ENCODE data around the gene MEGF11. TPM values are rescaled to one million over a fixed set of nuclear protein-coding genes. Genes with fewer than 3 reads are reported as not detected.
A peak's percentile ranks its signal among the peaks of the same experiment; 100 is the strongest.

MEGF11 gene
- total and polyA plus RNA-seq, 3 experiments from 2014 or later = not detected

GRCh38 chr15:66152650-66153049 lies 100.9 kb downstream of the MEGF11 start:
- Histone ChIP-seq H3K9me3 (ENCODE audit: low read length) (no peaks in the 10 kb centered on the region), H3K4me3 (ENCODE audit: low read length) (no peak overlapping the region), H3K4me1 (ENCODE audit: insufficient read depth, low read length) (no peaks in the 10 kb centered on the region), H3K27me3 (ENCODE audit: insufficient read depth, low read length, poor library complexity, severe bottlenecking) (no peaks in the 10 kb centered on the region), H3K27ac (ENCODE audit: low read depth, low read length) (no peak overlapping the region), H3K36me3 (ENCODE audit: insufficient read depth, low read length) (no peaks in the 10 kb centered on the region)
- H3K27me3 Mint-ChIP-seq = peaks cover 27 to 59% of the 10 kb centered on the region in 2 donors
- no peak for DNase-seq
- no peak overlapping the region for H3K4me3 Mint-ChIP-seq
- ChIA-PET CTCF (no interaction called here), POLR2A (interaction anchor here (0.5 kb wide), 1 partner anchor 17 kb away, joined by 4 read pairs; no protein-coding TSS in a partner anchor)
- H3K9me3 Mint-ChIP-seq = peaks cover 0 to 2% (median 0%) of the 10 kb centered on the region in 5 donors
- H3K36me3 Mint-ChIP-seq = peaks cover 0 to 1% (median 0%) of the 10 kb centered on the region in 3 donors
- peak overlapping the region in 1 of 8 donors; percentile 60 for H3K27ac Mint-ChIP-seq
- no peaks in the 10 kb centered on the region for H3K4me1 Mint-ChIP-seq

- H3K36me3 ChIP-seq (ENCODE audit: insufficient read depth, low read length) = no peaks in the 10 kb centered on the region
- ChIA-PET CTCF (interaction anchor here (1.4 kb wide), 1 partner anchor 14 kb away, joined by 4 read pairs; no protein-coding TSS in a partner anchor), POLR2A (no interaction called here)
- no peak overlapping the region for H3K27ac ChIP-seq (ENCODE audit: low read depth, low read length)
- no peak overlapping the region for H3K4me3 Mint-ChIP-seq
- H3K9me3 Mint-ChIP-seq = peaks cover 0 to 2% (median 0%) of the 10 kb centered on the region in 5 donors
- H3K27ac Mint-ChIP-seq = peak overlapping the region in 1 of 8 donors; percentile 47
- H3K9me3 ChIP-seq (ENCODE audit: low read length) = no peaks in the 10 kb centered on the region
- H3K4me1 ChIP-seq (ENCODE audit: insufficient read depth, low read length) = no peaks in the 10 kb centered on the region
- no peaks in the 10 kb centered on the region for H3K4me1 Mint-ChIP-seq
- no peaks in the 10 kb centered on the region for H3K27me3 ChIP-seq (ENCODE audit: insufficient read depth, low read length, poor library complexity, severe bottlenecking)
- no peak overlapping the region for H3K4me3 ChIP-seq (ENCODE audit: low read length)
- no peak for DNase-seq
- peaks cover 0 to 1% (median 0%) of the 10 kb centered on the region in 3 donors for H3K36me3 Mint-ChIP-seq
- peaks cover 25 to 57% of the 10 kb centered on the region in 2 donors for H3K27me3 Mint-ChIP-seq
Measured at GRCh38 chr15:66151809-66152208, 101.7 kb downstream of the MEGF11 start.

GRCh38 chr15:66149871-66150270 lies 103.7 kb downstream of the MEGF11 start:
- Mint-ChIP-seq H3K27ac (no peak overlapping the region), H3K4me3 (no peak overlapping the region), H3K9me3 (no peaks in the 10 kb centered on the region), H3K4me1 (no peaks in the 10 kb centered on the region), H3K36me3 (peaks cover 0 to 1% (median 0%) of the 10 kb centered on the region in 3 donors), H3K27me3 (peaks cover 22 to 42% of the 10 kb centered on the region in 2 donors)
- Histone ChIP-seq H3K36me3 (ENCODE audit: insufficient read depth, low read length) (no peaks in the 10 kb centered on the region), H3K4me3 (ENCODE audit: low read length) (no peak overlapping the region), H3K9me3 (ENCODE audit: low read length) (no peaks in the 10 kb centered on the region), H3K27ac (ENCODE audit: low read depth, low read length) (no peak overlapping the region), H3K4me1 (ENCODE audit: insufficient read depth, low read length) (no peaks in the 10 kb centered on the region), H3K27me3 (ENCODE audit: insufficient read depth, low read length, poor library complexity, severe bottlenecking) (no peaks in the 10 kb centered on the region)
- ChIA-PET POLR2A (no interaction called here), CTCF (no interaction called here)
- no peak for DNase-seq

GRCh38 chr15:66148187-66148586 lies 105.4 kb downstream of the MEGF11 start:
- Histone ChIP-seq H3K4me3 (ENCODE audit: low read length) (no peak overlapping the region), H3K36me3 (ENCODE audit: insufficient read depth, low read length) (no peaks in the 10 kb centered on the region), H3K27ac (ENCODE audit: low read depth, low read length) (no peak overlapping the region), H3K4me1 (ENCODE audit: insufficient read depth, low read length) (no peaks in the 10 kb centered on the region), H3K27me3 (ENCODE audit: insufficient read depth, low read length, poor library complexity, severe bottlenecking) (no peaks in the 10 kb centered on the region), H3K9me3 (ENCODE audit: low read length) (no peaks in the 10 kb centered on the region)
- Mint-ChIP-seq H3K27ac (no peak overlapping the region), H3K4me3 (no peak overlapping the region), H3K9me3 (no peaks in the 10 kb centered on the region), H3K27me3 (peaks cover 16 to 37% of the 10 kb centered on the region in 2 donors), H3K36me3 (peaks cover 0 to 1% (median 0%) of the 10 kb centered on the region in 3 donors), H3K4me1 (no peaks in the 10 kb centered on the region)
- ChIA-PET POLR2A (no interaction called here), CTCF (no interaction called here)
- DNase-seq = no peak

- DNase-seq = no peak
- Histone ChIP-seq H3K4me3 (ENCODE audit: low read length) (no peak overlapping the region), H3K27ac (ENCODE audit: low read depth, low read length) (no peak overlapping the region), H3K4me1 (ENCODE audit: insufficient read depth, low read length) (no peaks in the 10 kb centered on the region), H3K36me3 (ENCODE audit: insufficient read depth, low read length) (no peaks in the 10 kb centered on the region), H3K9me3 (ENCODE audit: low read length) (no peaks in the 10 kb centered on the region), H3K27me3 (ENCODE audit: insufficient read depth, low read length, poor library complexity, severe bottlenecking) (no peaks in the 10 kb centered on the region)
- H3K4me1 Mint-ChIP-seq = no peaks in the 10 kb centered on the region
- H3K9me3 Mint-ChIP-seq = no peaks in the 10 kb centered on the region
- peaks cover 0 to 1% (median 0%) of the 10 kb centered on the region in 3 donors for H3K36me3 Mint-ChIP-seq
- no peak overlapping the region for H3K4me3 Mint-ChIP-seq
- POLR2A ChIA-PET = no interaction called here
- CTCF ChIA-PET = no interaction called here
- H3K27me3 Mint-ChIP-seq = peaks cover 14 to 33% of the 10 kb centered on the region in 2 donors
- no peak overlapping the region for H3K27ac Mint-ChIP-seq
Measured at GRCh38 chr15:66147440-66147839, 106.1 kb downstream of the MEGF11 start.

GRCh38 chr15:66145726-66146182 lies 107.8 kb downstream of the MEGF11 start:
- no peaks in the 10 kb centered on the region for H3K4me1 Mint-ChIP-seq
- Histone ChIP-seq H3K9me3 (ENCODE audit: low read length) (no peaks in the 10 kb centered on the region), H3K27me3 (ENCODE audit: insufficient read depth, low read length, poor library complexity, severe bottlenecking) (no peaks in the 10 kb centered on the region), H3K36me3 (ENCODE audit: insufficient read depth, low read length) (no peaks in the 10 kb centered on the region), H3K4me1 (ENCODE audit: insufficient read depth, low read length) (no peaks in the 10 kb centered on the region), H3K4me3 (ENCODE audit: low read length) (no peak overlapping the region), H3K27ac (ENCODE audit: low read depth, low read length) (no peak overlapping the region)
- H3K27ac Mint-ChIP-seq = peak overlapping the region in 1 of 8 donors; percentile 63
- no peaks in the 10 kb centered on the region for H3K9me3 Mint-ChIP-seq
- H3K4me3 Mint-ChIP-seq = no peak overlapping the region
- peaks cover 3 to 22% of the 10 kb centered on the region in 2 donors for H3K27me3 Mint-ChIP-seq
- POLR2A ChIA-PET = no interaction called here
- H3K36me3 Mint-ChIP-seq = no peaks in the 10 kb centered on the region
- CTCF ChIA-PET = no interaction called here
- DNase-seq = no peak

GRCh38 chr15:66144978-66145725 lies 108.4 kb downstream of the MEGF11 start:
- Mint-ChIP-seq H3K27me3 (peaks cover 3 to 16% of the 10 kb centered on the region in 2 donors), H3K36me3 (no peaks in the 10 kb centered on the region), H3K4me3 (no peak overlapping the region), H3K27ac (peak overlapping the region in 1 of 8 donors; percentile 63), H3K4me1 (no peaks in the 10 kb centered on the region), H3K9me3 (no peaks in the 10 kb centered on the region)
- POLR2A ChIA-PET = no interaction called here
- no peaks in the 10 kb centered on the region for H3K27me3 ChIP-seq (ENCODE audit: insufficient read depth, low read length, poor library complexity, severe bottlenecking)
- no peak overlapping the region for H3K27ac ChIP-seq (ENCODE audit: low read depth, low read length)
- DNase-seq = no peak
- H3K4me1 ChIP-seq (ENCODE audit: insufficient read depth, low read length) = no peaks in the 10 kb centered on the region
- CTCF ChIA-PET = no interaction called here
- H3K36me3 ChIP-seq (ENCODE audit: insufficient read depth, low read length) = no peaks in the 10 kb centered on the region
- H3K4me3 ChIP-seq (ENCODE audit: low read length) = no peak overlapping the region
- H3K9me3 ChIP-seq (ENCODE audit: low read length) = no peaks in the 10 kb centered on the region

- Mint-ChIP-seq H3K9me3 (no peaks in the 10 kb centered on the region), H3K4me1 (no peaks in the 10 kb centered on the region), H3K27me3 (peaks cover 1 to 3% of the 10 kb centered on the region in 2 donors), H3K27ac (no peak overlapping the region), H3K36me3 (no peaks in the 10 kb centered on the region), H3K4me3 (no peak overlapping the region)
- Histone ChIP-seq H3K9me3 (ENCODE audit: low read length) (no peaks in the 10 kb centered on the region), H3K36me3 (ENCODE audit: insufficient read depth, low read length) (no peaks in the 10 kb centered on the region), H3K4me3 (ENCODE audit: low read length) (no peak overlapping the region), H3K4me1 (ENCODE audit: insufficient read depth, low read length) (no peaks in the 10 kb centered on the region), H3K27ac (ENCODE audit: low read depth, low read length) (no peak overlapping the region), H3K27me3 (ENCODE audit: insufficient read depth, low read length, poor library complexity, severe bottlenecking) (no peaks in the 10 kb centered on the region)
- CTCF ChIA-PET = no interaction called here
- POLR2A ChIA-PET = no interaction called here
- DNase-seq = no peak
Measured at GRCh38 chr15:66142285-66142684, 111.3 kb downstream of the MEGF11 start.
